DMS79 (cell line): ENCODE results near the gene EPB41L5.
"Not testable (repeated sequence)": the region's sequence is repeated elsewhere in the genome, so short reads cannot be mapped to it uniquely, and the experiment has no call there.

ENCODE experiments used
- DNase-seq: peaks from one replicate; lab custom pipeline; 2025; lab: John Stamatoyannopoulos, UW

Gene EPB41L5

DNA sequence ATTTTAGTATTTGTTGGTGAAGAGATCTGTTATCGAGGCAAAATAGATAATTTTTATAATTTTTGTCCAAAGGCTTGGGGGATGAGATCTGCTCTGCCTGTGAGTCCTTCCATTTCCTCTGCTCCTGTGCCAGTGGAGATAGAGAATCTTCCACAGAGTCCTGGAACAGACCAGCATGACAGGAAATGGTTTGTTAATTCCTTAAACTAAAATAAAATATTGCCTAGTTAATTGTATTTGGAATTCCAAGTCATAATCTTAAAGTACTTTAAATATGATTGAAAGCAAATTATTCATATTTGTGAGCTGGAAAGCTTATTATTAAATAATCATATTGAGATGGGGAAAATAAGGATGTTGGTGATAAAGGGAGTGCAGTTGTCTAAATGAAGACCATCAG is 87.8 kb downstream of the EPB41L5 start:
- no peak for DNase-seq

DNA sequence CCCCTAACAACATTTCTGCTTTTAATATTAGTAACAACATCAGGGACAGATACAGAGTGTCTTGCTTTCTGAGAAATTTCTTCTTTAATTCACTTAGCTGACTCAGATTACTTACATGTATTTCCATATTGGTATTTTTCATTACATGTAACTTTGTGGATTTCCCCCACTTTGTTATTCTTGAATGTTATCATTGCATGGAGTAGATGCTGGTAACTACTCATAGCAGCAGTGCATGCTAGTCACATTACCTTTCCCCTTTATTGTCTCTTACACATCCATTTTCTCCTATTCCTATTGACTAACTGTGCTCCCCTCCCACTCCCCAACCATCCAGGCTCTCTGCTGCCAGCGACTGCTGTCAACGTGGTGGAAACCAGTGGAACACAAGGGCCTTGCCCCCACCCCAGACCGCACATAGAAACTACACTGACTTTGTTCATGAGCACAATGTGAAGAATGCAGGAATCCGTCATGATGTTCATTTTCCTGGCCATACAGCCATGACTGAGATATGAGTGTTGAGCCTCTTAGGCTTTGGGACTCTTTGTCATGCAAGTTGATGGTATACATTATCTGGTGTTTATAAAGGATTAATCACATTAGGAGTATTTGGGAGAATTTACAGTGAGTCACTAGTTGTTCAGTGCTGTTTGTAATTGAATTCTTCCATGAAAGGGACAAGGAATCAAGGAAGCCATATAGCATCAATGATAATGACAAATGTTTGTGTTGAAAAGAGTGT is 91.0 kb downstream of the EPB41L5 start:
- DNase-seq, result no peak

DNA sequence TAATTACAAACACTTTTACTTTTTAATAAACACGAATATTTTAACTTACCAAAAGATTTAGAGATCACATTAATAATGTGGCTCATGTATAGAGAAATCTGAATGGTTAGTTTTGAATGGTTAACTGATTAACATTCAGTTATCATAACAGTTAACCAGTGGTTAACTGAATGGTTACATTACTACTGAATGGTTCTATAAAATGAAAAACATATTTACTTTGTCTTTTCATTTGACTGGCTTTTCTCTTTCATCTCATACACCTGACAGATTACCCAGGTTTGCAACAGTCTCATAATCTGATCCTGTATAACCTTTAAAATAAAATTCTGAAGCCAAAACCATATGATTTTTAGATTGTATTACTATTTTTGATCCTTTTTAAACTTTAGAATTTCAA is 91.9 kb downstream of the EPB41L5 start:
- DNase-seq, result no peak

DNA sequence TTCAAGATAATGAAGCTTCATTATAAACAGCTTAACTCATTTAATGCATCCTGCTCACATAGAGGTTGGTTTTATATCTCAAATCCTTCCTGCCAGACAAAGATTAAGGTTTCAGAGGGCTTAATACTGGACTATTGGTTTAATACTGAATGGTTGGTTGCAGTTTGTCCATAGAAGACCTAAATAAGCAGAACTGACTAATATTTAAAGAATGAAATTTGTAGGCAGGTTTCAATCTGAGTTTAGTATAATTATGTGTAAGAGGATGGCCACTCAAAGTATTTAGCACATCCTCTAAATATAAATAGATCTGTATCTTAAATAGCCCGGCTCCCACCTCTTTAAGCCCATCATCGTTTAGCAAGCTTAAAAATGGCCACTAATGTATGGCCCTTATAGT is 92.5 kb downstream of the EPB41L5 start:
- DNase-seq, result no peak

DNA sequence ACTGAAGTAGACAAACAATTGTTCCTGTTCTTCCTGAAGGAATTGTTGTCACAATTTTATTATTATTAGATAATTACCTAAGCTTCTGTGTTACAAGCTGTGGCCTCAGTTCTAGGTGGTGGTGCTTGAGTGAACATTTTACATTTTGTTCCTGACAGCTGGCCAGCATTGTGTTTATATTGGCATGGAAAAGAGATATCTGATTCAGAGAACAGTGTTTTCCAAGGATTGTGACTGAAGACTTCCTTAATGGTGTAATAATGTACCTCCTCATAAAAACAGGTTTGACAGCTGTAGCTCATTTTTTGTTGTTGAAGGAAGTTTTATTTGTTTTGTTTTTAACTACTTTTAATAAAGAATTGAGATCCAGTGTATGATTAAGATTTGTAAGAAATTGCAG is 95.2 kb downstream of the EPB41L5 start:
- peak; percentile 67 for DNase-seq

DNA sequence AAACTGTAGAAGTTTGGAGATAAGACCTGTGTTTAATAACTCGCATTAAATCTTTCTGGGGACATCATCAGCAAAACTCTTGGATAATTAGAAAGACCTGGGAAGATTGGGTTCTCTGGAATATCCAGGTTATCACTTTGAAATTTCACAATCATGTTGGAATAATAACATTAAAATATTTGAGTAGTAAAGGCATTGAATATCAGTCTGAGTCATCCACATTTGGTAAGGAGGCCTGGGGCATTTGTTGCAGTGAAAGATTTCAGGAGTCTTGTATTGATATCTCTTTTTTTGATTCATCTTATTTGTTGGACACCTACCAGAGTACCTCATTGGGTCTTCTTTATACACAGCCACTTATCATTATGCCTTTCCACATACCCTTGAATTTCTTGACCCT is 95.9 kb downstream of the EPB41L5 start:
- DNase-seq, result no peak

DNA sequence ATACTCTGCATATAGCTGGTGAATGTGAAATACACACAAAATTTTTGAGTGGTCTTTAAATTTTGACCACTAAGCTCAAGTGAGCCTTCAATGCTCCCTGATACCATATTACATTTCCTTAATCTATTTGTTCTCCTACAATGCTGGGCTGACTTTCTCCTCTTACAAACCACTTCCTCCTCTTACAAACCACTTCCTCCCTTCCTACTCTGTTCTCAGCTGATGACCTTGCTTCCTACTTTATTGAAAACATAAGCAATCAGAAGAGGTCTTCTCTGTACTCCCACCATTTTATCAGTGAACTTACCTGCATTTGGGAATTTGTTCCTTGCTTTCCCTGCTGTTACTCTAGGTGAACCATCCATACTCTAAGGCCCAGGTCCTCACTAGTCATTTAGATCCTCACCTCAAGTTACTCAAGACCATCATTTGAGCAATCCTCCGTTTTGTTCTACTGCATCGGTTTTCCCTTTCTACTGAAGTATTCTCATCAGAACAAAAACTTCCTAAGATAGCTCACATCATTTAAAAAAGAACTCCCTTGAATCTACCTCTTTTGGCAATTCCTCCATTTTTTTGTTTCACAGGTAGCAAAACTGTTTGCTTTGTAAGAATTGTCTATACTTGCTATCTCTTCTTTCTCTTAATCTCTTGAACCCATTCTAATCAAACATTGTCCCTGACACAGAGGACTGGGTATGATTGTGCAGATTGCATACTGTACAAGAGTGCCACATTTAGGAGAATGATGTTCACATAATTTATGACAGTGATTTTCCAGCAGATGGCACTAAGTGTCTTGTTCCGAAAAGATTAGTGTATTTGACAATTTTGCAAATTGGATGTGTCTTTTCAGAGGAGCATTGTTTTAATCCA is 96.5 kb downstream of the EPB41L5 start:
- DNase-seq, result no peak

DNA sequence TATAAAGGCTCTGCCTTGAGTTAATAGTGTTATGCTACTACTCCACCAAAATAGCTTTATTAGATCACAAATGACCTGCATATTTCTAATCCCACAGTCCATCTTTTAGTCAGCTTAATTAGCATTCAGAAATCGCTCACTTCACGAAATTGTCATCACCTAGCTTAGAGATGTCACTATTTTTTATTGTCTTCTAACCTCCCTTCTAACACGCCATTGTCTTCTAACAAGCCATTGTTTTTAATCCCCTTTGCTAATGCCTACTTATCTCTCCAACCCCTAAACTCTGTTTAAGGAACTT is 97.1 kb downstream of the EPB41L5 start:
- no peak for DNase-seq

DNA sequence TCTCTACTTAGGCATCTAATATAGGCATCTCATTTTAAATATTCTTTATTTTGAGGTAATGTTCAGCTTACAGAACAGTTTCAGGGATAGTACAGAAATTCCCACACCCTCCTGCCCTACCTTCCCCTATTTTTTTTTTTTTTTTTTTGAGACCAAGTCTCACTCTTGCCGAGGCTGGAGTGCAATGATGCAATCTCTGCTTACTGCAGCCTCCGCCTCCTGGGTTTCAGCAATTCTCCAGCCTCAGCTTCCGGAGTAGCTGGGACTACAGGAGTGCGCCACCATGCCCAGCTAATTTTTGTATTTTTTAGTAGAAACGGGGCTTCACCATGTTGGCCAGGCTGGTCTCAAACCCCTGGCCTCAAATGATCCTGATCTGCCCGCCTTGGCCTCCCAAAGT is 97.6 kb downstream of the EPB41L5 start:
- no peak for DNase-seq

DNA sequence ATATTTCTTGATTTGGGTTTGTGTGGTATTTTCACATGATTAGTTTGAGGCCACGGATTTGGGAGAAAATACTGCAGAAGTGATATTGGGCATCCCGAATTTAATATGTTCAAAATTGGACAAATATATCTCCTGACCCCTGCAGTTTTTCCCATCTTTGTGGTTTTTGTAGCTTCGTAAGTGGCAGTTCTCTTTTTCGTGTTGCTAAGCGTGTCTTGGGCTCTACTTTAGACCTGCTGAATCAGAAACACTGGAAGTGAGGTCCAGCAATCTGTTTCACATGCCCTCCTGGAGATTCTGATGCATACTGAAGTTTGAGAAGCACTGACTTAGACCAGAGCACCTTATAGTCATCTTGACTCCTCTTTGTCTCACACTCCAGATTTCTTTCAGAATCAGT is 98.3 kb downstream of the EPB41L5 start:
- DNase-seq, result no peak

DNA sequence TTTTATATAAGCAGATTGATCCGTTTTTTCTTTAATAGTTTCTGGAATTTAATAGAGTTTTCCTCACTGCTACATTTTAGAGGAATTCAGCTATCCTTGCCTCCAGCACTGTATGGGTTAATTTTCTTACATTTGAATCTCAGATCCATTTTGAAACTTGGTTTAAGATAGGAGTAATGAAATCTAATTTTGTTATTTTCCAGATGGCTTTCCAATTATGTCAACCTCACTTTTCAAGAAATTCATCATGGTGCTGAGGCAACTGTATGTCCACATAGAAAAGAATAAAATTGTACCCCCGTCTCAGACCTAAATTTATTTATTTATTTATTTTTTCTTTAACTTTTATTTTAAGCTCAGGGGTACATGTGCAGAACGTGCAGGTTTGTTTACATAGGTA is 105.1 kb downstream of the EPB41L5 start:
- DNase-seq, result no peak

DNA sequence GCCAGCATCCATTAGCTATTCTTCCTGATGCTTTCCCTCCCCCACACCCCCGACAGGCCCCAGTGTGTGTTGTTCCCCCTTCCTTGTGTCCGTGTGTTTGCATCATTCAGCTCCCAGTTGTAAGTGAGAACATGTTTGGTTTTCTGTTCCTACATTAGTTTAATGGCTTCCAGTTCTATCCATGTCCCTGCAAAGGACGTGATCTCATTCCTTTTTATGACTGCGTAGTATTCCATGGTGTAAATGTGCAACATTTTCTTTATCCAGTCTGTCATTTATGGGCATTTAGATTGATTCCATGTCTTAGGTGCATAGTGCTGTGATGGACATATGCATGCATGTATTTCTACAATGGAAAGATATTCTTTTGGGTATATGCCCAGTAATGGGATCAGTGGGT is 105.6 kb downstream of the EPB41L5 start:
- DNase-seq, result no peak

DNA sequence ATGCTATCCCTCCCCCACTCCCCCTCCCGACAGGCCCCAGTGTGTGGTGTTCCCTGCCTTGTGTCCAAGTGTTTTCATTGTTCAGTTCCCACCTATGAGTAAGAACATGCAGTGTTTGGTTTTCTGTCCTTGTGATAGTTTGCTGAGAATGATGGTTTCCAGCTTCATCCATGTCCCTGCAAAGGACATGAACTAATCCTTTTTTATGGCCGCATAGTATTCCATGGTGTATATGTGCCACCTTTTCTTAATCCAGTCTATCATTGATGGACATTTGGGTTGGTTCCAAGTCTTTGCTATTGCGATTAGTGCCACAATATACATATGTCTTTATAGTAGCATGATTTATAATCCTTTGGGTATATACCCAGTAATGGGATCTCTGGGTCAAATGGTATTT is 108.5 kb downstream of the EPB41L5 start:
- not testable (repeated sequence) for DNase-seq

DNA sequence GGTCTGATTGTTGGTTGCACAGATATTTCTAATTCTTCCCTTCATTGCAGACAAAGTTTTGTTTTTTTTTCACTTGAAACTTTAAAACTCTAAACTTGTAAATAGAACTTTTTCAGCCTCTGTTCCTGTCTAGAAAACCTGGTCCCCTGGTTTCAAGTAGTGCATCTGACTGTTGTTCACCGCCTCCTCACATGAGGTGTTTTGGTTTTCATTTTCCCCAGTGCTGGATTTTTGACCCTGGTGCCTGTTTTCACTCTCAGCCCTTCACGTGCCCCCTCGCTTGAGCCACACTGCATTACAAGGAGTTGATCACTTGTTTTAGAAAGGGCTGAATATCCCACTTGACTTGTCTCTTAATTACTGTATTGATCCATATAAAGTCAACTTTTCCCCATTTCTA is 110.2 kb downstream of the EPB41L5 start:
- DNase-seq, result no peak

DNA sequence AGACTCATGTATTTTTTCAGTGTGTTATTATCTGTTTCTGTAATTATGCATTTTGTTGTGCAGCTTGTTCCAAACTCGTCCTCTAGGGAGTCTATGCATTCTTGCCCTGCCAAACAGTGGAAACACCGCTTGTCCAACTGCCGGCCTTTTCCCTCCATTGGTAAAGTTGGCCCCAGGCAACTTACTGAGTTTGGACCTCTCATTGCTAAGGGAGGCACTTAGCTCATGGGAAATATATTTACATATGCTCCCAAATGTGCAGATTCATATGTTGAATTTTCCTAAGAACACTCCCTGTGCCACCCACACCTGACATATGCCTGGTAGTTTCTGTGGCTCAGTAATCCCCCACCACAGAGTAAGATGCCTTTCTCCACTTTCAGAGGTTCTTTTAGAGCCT is 112.3 kb downstream of the EPB41L5 start:
- DNase-seq, result no peak

DNA sequence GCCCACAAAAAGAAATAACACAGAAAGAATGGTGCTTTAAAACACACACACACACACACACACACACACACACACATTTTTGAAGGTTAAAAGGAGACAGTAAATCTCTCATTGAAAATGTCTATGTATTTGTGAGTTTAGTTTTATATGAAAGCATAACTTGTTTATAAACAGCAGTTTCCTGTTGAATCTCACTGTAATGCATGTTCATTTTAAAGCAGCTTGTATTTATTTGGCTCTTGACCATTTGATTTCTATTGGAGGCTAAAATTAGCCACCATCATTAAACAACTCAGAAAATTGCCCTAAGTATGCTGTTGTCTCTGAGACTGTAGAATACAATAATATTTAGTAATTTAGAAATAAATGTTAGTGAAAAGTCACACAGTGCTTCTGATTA is 115.3 kb downstream of the EPB41L5 start:
- no peak for DNase-seq

DNA sequence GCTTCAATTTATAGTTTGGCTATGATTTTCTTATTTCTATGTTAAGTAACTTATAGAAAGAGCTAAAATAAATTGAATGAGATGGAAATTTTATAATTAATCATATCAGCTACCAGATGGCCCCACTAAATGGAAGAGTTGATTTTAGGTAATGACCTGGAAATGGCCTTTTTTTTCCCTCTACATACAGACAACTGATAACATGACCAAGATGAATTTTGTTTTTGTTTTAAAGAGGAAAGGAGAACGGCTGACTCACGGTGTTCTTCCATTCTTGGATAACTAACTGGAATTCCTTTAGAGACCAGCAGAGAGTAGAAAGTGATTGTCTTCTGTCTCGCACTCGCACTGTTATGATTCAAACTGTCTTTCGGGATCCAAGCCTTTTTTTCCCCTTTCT is 119.3 kb downstream of the EPB41L5 start:
- DNase-seq, result no peak

DNA sequence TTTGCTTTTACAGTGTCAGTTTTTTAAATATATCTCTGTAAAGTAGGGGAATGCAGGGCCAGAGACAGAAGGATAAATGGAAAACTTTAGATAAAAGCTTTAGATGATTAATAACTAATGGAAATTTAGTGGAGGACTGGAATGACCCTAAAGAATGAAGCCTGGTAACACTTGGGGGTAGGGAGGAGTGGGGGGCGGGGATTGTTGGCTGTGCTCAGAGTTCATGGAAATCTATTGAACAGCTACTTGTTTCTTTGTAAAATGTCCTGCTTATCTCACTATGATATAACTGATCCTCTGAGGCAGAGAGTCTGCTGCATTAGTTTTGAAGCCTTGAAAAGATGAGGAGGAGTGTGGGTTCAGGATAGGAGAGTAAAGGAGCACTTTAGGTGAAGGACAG is 119.8 kb downstream of the EPB41L5 start:
- DNase-seq, result no peak

DNA sequence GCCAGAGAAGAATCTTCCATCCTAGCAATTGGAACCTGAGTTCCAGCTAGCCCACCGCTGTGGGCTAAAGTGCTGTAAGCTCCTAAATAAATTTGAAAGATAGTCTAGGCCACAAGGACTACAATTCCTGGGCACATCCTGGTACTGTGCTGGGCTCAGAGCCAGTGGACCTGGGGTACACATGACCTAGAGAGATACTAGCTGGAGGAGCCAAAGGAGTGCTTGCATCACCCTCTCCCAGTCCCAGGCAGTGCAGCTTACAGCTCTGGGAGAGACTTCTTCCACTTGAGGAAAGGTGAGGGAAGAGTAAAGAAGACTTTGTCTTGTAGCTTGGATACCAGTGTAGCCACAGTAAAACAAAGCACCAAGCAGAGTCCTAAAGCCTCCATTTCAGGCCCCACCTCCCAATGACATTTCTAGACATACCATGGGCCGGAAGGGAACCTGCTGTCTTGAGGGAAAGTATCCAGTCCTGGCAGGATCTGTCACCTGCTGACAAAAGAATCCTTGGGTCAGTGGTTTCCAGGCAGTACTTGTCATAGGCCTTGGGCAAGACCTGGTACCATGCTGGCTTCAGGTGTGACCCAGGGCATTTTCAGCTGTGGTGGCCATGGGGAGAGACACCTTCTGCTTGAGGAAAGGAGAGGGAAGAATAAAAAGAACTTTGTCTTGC is 120.8 kb downstream of the EPB41L5 start:
- no peak for DNase-seq

DNA sequence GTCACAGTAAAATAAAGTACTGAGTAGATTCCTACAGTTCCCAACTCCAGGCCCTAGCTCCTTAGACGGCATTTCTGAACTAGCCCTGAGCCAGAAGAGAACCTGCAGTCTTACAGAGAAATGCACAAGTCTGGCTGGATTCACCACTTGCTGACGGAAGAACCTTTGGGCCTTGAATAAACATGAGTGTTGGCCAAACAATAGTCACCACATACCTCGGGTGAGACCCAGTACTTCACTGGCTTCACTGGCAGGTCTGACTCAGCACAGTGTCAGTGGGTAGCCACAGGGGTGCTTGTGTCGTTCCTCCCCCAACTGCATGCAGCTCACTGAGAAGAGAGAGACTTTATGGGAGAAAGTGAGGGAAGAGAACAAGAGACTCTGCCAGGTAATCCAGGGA is 121.4 kb downstream of the EPB41L5 start:
- no peak for DNase-seq

DNA sequence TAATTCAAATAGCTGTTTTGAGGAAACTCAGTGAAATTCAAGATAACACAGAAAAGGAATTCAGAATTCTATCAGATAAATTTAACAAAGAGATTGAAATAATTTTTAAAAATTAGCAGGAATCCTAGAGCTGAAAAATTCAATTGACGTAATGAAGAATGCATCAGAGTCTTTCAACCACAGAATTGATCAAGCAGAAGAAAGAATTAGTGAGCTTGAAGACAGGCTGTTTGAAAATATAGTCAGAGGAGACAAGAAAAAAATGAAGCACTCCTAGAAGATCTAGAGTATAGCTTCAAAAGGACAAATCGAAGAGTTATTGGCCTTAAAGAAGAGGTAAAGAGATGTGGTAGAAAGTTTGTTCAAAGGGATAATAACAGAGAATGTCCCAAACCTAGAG is 122.1 kb downstream of the EPB41L5 start:
- DNase-seq, result not testable (repeated sequence)

DNA sequence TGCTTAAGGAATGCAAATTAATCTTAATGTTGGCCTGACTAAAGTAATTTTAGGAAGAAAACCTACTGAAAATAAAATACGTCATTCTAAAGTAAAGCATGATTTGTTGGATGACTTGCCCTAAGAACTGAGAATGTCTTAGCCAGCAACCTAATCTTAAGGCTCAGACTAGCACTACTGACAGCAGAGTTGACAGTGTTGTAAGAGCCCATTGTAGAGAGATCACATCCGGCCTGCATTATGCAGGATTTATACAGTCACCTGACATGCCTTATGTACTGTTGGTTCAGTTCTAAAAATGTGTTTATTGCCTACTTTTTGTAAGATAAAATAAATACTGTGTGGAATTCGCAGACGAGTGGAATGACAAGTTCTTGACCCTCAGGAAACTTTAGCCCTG is 128.0 kb downstream of the EPB41L5 start:
- no peak for DNase-seq
